NT2/D1 (cell line): ENCODE measurements around the gene MAML3.

Experiments
- DNase-seq: peaks from one replicate; pipeline ENCODE4 v3.0.0-alpha.2; 2011; ENCODE audit warnings: low read depth, low spot score
- H3K27me3 ChIP-seq: 2 replicates; pipeline ENCODE4 v1.6.0; 2011; ENCODE audit warnings: mild to moderate bottlenecking; ENCODE audit not compliant: insufficient read length, insufficient read depth
- H3K36me3 ChIP-seq: 2 replicates; pipeline ENCODE4 v1.6.1; 2011; ENCODE audit warnings: mild to moderate bottlenecking, low read length, mixed read lengths; ENCODE audit not compliant: insufficient read depth, insufficient read length
- H3K4me1 ChIP-seq: 2 replicates; pipeline ENCODE4 v1.5.1; 2011; ENCODE audit not compliant: insufficient read depth, insufficient read length
- H3K4me3 ChIP-seq: 2 replicates; pipeline ENCODE4 v1.5.1; 2011; ENCODE audit warnings: low read depth; ENCODE audit not compliant: insufficient read length
- H3K9ac ChIP-seq: 2 replicates; pipeline ENCODE4 v1.6.0; 2011; ENCODE audit warnings: low read depth; ENCODE audit not compliant: insufficient read length
- H3K9me3 ChIP-seq: 2 replicates; pipeline ENCODE4 v1.5.1; 2011; ENCODE audit warnings: mild to moderate bottlenecking, low read length; ENCODE audit not compliant: insufficient read depth
- SUZ12 ChIP-seq: IDR thresholded peaks from 2 replicates; pipeline ENCODE4 v1.6.1; 2011; ENCODE audit not compliant: insufficient read length, insufficient read depth; ENCODE audit errors: extremely low read depth
- YY1 ChIP-seq: IDR thresholded peaks from 2 replicates; pipeline ENCODE4 v1.6.1; 2011; ENCODE audit not compliant: insufficient read length, insufficient read depth
- ZNF274 ChIP-seq: IDR thresholded peaks from 2 replicates; pipeline ENCODE4 v1.6.1; 2011; ENCODE audit warnings: mild to moderate bottlenecking, low read depth, low read length

Gene MAML3

GRCh38 chr4:139734875-139735380, 419.1 kb downstream of the MAML3 start:
- TF ChIP-seq ZNF274 (no peak), YY1 (no peak), SUZ12 (no peak)

GRCh38 chr4:139734201-139734874, 419.6 kb downstream of the MAML3 start:
- no peaks in the 10 kb centered on the region for H3K36me3 ChIP-seq
- peaks cover 14% of the 10 kb centered on the region for H3K27me3 ChIP-seq
- H3K4me1 ChIP-seq = no peaks in the 10 kb centered on the region
- H3K9me3 ChIP-seq = no peaks in the 10 kb centered on the region
- no peak for TF ChIP-seq ZNF274
- TF ChIP-seq YY1 = no peak
- TF ChIP-seq SUZ12 = no peak
- DNase-seq = no peak
- H3K4me3 ChIP-seq = peak overlapping the region; percentile 15
- peak overlapping the region; percentile 61 for H3K9ac ChIP-seq

More at GRCh38 chr4:139734875-139735380, 419.1 kb downstream of the MAML3 start:
- Histone ChIP-seq H3K4me1 (no peaks in the 10 kb centered on the region), H3K36me3 (no peaks in the 10 kb centered on the region), H3K9me3 (no peaks in the 10 kb centered on the region), H3K27me3 (peaks cover 14% of the 10 kb centered on the region), H3K4me3 (peak overlapping the region; percentile 59), H3K9ac (peak overlapping the region; percentile 79)
- peak; percentile 59 for DNase-seq

- Histone ChIP-seq H3K9me3 (no peaks in the 10 kb centered on the region), H3K4me1 (no peaks in the 10 kb centered on the region), H3K27me3 (peaks cover 14% of the 10 kb centered on the region), H3K4me3 (no peak overlapping the region), H3K9ac (no peak overlapping the region), H3K36me3 (no peaks in the 10 kb centered on the region)
- DNase-seq = no peak
- TF ChIP-seq ZNF274 = no peak
- TF ChIP-seq SUZ12 = no peak
- TF ChIP-seq YY1 = no peak
These were observed 420.9 kb downstream of the MAML3 start for GRCh38 chr4:139732991-139733570.

GRCh38 chr4:139728840-139729239, 425.1 kb downstream of the MAML3 start:
- Histone ChIP-seq H3K4me3 (no peak overlapping the region), H3K4me1 (no peaks in the 10 kb centered on the region), H3K9ac (no peak overlapping the region), H3K36me3 (no peaks in the 10 kb centered on the region), H3K9me3 (no peaks in the 10 kb centered on the region), H3K27me3 (peaks cover 2% of the 10 kb centered on the region)
- DNase-seq = no peak
- no peak for TF ChIP-seq ZNF274
- TF ChIP-seq SUZ12 = no peak
- no peak for TF ChIP-seq YY1

- no peaks in the 10 kb centered on the region for H3K27me3 ChIP-seq
- H3K4me3 ChIP-seq = no peak overlapping the region
- H3K36me3 ChIP-seq = no peaks in the 10 kb centered on the region
- H3K9me3 ChIP-seq = no peaks in the 10 kb centered on the region
- DNase-seq = no peak
- H3K9ac ChIP-seq = no peak overlapping the region
- no peak for TF ChIP-seq YY1
- TF ChIP-seq SUZ12 = no peak
- no peak for TF ChIP-seq ZNF274
- no peaks in the 10 kb centered on the region for H3K4me1 ChIP-seq
These were observed 425.8 kb downstream of the MAML3 start for GRCh38 chr4:139728146-139728545.

- no peak for TF ChIP-seq ZNF274
- TF ChIP-seq YY1 = no peak
- TF ChIP-seq SUZ12 = no peak
- Histone ChIP-seq H3K4me1 (no peaks in the 10 kb centered on the region), H3K27me3 (no peaks in the 10 kb centered on the region), H3K36me3 (no peaks in the 10 kb centered on the region), H3K9ac (no peak overlapping the region), H3K4me3 (no peak overlapping the region), H3K9me3 (no peaks in the 10 kb centered on the region)
- DNase-seq = no peak
These were observed 427.4 kb downstream of the MAML3 start for GRCh38 chr4:139726615-139727014.

- no peaks in the 10 kb centered on the region for H3K27me3 ChIP-seq
- H3K36me3 ChIP-seq = no peaks in the 10 kb centered on the region
- no peaks in the 10 kb centered on the region for H3K4me1 ChIP-seq
- no peak overlapping the region for H3K4me3 ChIP-seq
- no peak for TF ChIP-seq YY1
- no peak for TF ChIP-seq SUZ12
- TF ChIP-seq ZNF274 = no peak
- DNase-seq = no peak
- H3K9me3 ChIP-seq = no peaks in the 10 kb centered on the region
- no peak overlapping the region for H3K9ac ChIP-seq
These were observed 428.7 kb downstream of the MAML3 start for GRCh38 chr4:139725236-139725635.
